ENCODE data around the gene RAB11B.

Gene RAB11B

GRCh38 chr19:8360196-8360595 is 30.0 kb upstream of the RAB11B start:
- TF ChIP-seq, protein P1, sequence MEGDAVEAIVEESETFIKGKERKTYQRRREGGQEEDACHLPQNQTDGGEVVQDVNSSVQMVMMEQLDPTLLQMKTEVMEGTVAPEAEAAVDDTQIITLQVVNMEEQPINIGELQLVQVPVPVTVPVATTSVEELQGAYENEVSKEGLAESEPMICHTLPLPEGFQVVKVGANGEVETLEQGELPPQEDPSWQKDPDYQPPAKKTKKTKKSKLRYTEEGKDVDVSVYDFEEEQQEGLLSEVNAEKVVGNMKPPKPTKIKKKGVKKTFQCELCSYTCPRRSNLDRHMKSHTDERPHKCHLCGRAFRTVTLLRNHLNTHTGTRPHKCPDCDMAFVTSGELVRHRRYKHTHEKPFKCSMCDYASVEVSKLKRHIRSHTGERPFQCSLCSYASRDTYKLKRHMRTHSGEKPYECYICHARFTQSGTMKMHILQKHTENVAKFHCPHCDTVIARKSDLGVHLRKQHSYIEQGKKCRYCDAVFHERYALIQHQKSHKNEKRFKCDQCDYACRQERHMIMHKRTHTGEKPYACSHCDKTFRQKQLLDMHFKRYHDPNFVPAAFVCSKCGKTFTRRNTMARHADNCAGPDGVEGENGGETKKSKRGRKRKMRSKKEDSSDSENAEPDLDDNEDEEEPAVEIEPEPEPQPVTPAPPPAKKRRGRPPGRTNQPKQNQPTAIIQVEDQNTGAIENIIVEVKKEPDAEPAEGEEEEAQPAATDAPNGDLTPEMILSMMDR (IDR thresholded peaks at IDR 0.05; ENCODE audit: poor library complexity, severe bottlenecking), result no peak
- Histone ChIP-seq H3K4me1 (ENCODE audit: insufficient read depth, poor library complexity, severe bottlenecking) (peaks cover 28% of the 10 kb centered on the region), H3K4me3 (ENCODE audit: severe bottlenecking) (no peak overlapping the region), H3K27me3 (ENCODE audit: insufficient read depth, poor library complexity, severe bottlenecking) (no peaks in the 10 kb centered on the region), H3K27ac (ENCODE audit: poor library complexity, severe bottlenecking) (peak overlapping the region; percentile 97), H3K36me3 (ENCODE audit: low read depth) (no peaks in the 10 kb centered on the region), H3K9me3 (ENCODE audit: severe bottlenecking) (no peaks in the 10 kb centered on the region)
- ATAC-seq (ENCODE audit: low read depth) (no peak), DNase-seq (ENCODE audit: low spot score) (no peak)

DNA sequence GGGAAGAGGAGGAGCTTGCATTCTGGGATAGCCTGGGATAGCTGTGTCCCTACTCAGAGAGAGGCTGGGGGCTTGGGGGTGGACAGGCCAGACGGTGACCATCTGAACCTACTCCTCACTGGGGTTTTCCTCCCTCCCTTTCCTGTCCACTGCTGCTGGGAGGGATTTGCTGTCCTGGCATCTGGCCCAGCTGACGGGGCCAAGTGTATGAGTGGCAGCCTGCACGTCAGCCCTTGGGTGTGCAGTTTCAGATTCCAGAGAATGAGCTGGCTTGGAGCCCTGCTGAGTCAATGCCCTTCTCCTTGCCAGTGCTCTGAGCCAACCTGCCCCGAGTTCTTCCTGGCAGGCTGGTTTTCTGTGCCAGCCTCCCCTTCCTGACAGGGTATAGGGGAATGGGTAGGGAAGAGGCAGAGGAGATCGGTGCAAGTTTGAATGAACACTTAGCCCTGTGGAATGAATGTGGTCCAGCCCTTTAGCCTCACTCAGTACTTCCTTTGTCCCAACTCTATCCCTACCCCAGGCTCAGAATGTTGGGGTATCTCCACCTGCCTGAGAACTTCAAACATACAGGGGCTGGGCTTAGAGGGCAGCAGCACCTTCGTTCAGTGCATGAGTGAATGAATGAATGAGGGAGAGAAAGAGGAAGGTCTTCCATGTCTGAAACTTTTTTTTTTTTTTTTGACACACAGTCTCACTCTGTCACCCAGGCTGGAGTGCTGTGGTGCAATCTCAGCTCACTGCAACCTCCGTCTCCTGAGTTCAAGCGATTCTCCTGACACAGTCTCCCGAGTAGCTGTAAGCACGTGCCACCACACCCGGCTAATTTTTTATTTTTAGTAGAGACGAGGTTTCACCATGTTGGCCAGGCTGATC is 28.0 kb upstream of the RAB11B start:
- ATAC-seq (ENCODE audit: low read depth) (peak; percentile 91), DNase-seq (ENCODE audit: low spot score) (peak; percentile 98)
- Histone ChIP-seq H3K27ac (ENCODE audit: poor library complexity, severe bottlenecking) (peak overlapping the region; percentile 97), H3K36me3 (ENCODE audit: low read depth) (0 out of 2 replicates have a peak, but pooled peaks cover 4% of the 10 kb centered on the region), H3K9me3 (ENCODE audit: severe bottlenecking) (no peaks in the 10 kb centered on the region), H3K27me3 (ENCODE audit: insufficient read depth, poor library complexity, severe bottlenecking) (no peaks in the 10 kb centered on the region), H3K4me1 (ENCODE audit: insufficient read depth, poor library complexity, severe bottlenecking) (peaks cover 20% of the 10 kb centered on the region), H3K4me3 (ENCODE audit: severe bottlenecking) (no peak overlapping the region)
- TF ChIP-seq, protein P1 (IDR thresholded peaks at IDR 0.05; ENCODE audit: poor library complexity, severe bottlenecking), result no peak

DNA sequence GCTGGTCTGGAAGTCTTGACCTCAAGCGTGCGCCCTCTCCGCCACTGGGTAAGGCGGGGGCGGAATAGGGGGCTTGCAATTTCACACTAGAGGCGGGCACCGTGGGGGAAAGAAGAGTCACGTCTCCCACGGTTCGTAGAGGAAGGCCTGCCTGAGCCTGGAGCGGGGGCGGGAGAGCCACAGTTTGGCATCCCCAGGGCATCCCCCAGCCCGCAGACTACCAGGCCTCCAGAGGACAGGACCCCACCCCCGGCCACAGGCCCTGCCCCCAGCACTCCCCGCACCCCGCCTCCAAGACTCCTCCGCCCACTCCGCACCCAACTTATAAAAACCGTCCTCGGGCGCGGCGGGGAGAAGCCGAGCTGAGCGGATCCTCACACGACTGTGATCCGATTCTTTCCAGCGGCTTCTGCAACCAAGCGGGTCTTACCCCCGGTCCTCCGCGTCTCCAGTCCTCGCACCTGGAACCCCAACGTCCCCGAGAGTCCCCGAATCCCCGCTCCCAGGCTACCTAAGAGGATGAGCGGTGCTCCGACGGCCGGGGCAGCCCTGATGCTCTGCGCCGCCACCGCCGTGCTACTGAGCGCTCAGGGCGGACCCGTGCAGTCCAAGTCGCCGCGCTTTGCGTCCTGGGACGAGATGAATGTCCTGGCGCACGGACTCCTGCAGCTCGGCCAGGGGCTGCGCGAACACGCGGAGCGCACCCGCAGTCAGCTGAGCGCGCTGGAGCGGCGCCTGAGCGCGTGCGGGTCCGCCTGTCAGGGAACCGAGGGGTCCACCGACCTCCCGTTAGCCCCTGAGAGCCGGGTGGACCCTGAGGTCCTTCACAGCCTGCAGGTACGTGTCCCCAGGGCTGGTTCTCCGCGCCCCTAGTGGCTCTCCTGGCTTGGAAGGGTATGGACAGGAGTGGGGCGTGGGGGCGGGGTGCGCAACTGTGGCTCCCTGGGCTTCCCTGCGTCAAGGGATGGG is 26.1 kb upstream of the RAB11B start, which contains the start of gene ANGPTL4:
TSS of gene ANGPTL4 (plus strand) at position 353 of the 969 bp plus-strand sequence. CDS start at position 520, 167 bp downstream.
- TF ChIP-seq, protein P1 (IDR thresholded peaks at IDR 0.05; ENCODE audit: poor library complexity, severe bottlenecking), result peak; percentile 25
- Histone ChIP-seq H3K4me1 (ENCODE audit: insufficient read depth, poor library complexity, severe bottlenecking) (peaks cover 24% of the 10 kb centered on the region), H3K27me3 (ENCODE audit: insufficient read depth, poor library complexity, severe bottlenecking) (no peaks in the 10 kb centered on the region), H3K4me3 (ENCODE audit: severe bottlenecking) (peak within 1 kb of the TSS; percentile 43), H3K9me3 (ENCODE audit: severe bottlenecking) (no peaks in the 10 kb centered on the region), H3K27ac (ENCODE audit: poor library complexity, severe bottlenecking) (peak within 1 kb of the TSS; percentile 97), H3K36me3 (ENCODE audit: low read depth) (peaks cover 20% of the 10 kb centered on the region)
- no peak for DNase-seq (ENCODE audit: low spot score)
- ATAC-seq (ENCODE audit: low read depth), result peak; percentile 27

DNA sequence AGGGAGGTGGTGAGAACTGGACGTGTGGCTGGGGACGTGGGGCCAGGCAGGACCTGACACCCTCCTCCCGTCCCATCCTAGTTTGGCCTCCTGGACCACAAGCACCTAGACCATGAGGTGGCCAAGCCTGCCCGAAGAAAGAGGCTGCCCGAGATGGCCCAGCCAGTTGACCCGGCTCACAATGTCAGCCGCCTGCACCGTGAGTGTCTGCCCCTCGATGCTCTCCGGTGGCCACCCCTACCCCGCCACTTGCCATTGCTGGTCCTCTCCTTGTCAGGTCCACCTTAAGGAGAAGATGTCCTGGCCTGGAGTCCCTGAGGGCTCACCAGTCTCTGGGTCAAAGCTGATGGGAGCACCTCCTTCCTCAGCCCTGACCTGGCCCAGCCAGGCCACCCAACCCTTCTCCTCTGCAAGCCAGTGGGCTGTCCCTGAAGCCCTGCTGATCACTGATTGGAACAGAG is 24.0 kb upstream of the RAB11B start:
- ATAC-seq (ENCODE audit: low read depth), result no peak
- DNase-seq (ENCODE audit: low spot score), result no peak
- peaks cover 35% of the 10 kb centered on the region for H3K36me3 ChIP-seq (ENCODE audit: low read depth)
- TF ChIP-seq, protein P1 (IDR thresholded peaks at IDR 0.05; ENCODE audit: poor library complexity, severe bottlenecking), result no peak
- H3K9me3 ChIP-seq (ENCODE audit: severe bottlenecking), result no peaks in the 10 kb centered on the region
- H3K4me1 ChIP-seq (ENCODE audit: insufficient read depth, poor library complexity, severe bottlenecking), result peaks cover 24% of the 10 kb centered on the region
- peak overlapping the region; percentile 97 for H3K27ac ChIP-seq (ENCODE audit: poor library complexity, severe bottlenecking)
- no peak overlapping the region for H3K4me3 ChIP-seq (ENCODE audit: severe bottlenecking)
- no peaks in the 10 kb centered on the region for H3K27me3 ChIP-seq (ENCODE audit: insufficient read depth, poor library complexity, severe bottlenecking)
